Testis (tissue), 2 donors: Measurements from ENCODE around the gene SP140L.

ENCODE experiments used
- CTCF ChIP-seq, 3 experiments: fragments of 450-650 bp in 2 of 3; fragments of 200-600 bp in 1 of 3; sonication (generic) in 1 of 3; IDR thresholded peaks; one replicate each; pipeline ENCODE4 v1.5.1; 2016 to 2019; ENCODE audit warnings: antibody characterized with exemption in 3 of 3, mild to moderate bottlenecking in 2 of 3, moderate library complexity in 1 of 3
- POLR2A ChIP-seq: fragments of 450-650 bp; IDR thresholded peaks from one replicate; pipeline ENCODE4 v1.6.1; 2017; ENCODE audit warnings: antibody characterized with exemption, mild to moderate bottlenecking, moderate library complexity

DNA sequence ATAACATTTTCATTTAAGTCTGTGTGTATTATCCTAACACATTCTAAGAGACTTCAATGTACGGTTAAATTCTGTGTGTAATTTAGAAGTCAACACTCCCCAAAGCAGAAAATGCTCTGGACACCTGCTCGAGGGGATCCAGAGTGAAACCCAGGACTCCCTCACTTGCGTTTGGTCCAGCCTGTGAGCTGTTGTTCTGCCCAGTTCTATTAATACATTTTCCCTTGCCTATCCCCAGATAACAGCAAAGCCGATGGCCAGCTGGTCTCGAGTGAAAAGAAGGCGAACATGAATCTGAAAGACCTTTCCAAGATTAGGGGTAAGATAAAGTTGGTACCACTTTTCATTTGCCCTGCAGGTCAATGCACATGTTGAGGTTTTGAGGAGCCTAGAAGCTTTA, 58.0 kb downstream of the SP140L start:
- TF ChIP-seq CTCF (IDR thresholded peaks at IDR 0.05) (no peak), POLR2A (no peak)
